ENCODE data around the gene NBPF20. TPM values are rescaled to one million over a fixed set of nuclear protein-coding genes. Genes with fewer than 3 reads are reported as not detected.
"Not testable (repeated sequence)": the region's sequence is repeated elsewhere in the genome, so short reads cannot be mapped to it uniquely, and the experiment has no call there.

Gene NBPF20
- total and polyA plus RNA-seq, 2 of the 8 experiments (the other 6 are each of a cell fraction or from before 2014, with no cell fraction given) = 0.37 to 0.42 TPM

- H3K27me3 ChIP-seq (replicated peaks in 1 of 4; ENCODE audit: control insufficient read depth in 3 of 4, extremely low read depth in 1 of 4, insufficient read depth in 3 of 4, low read length in 3 of 4); H4K20me1 ChIP-seq (replicated peaks in 1 of 2; ENCODE audit: control insufficient read depth in 1 of 2, insufficient read depth in 2 of 2, low read length in 2 of 2); H3K4me1 ChIP-seq (replicated peaks in 1 of 4; ENCODE audit: control insufficient read depth in 3 of 4, insufficient read depth in 4 of 4, low read length in 3 of 4); H2BK120ac ChIP-seq (replicated peaks; ENCODE audit: low read depth, low read length); H3K36me3 ChIP-seq (ENCODE audit: control insufficient read depth in 2 of 4, insufficient read depth in 4 of 4, low read length in 3 of 4); CTCF ChIA-PET (ENCODE audit: partially characterized antibody); H2AFZ ChIP-seq (ENCODE audit: low read length); POLR2A ChIA-PET (ENCODE audit: partially characterized antibody); H2BK15ac ChIP-seq (ENCODE audit: low read length); DNase-seq (ENCODE audit: low read depth in 1 of 2, low spot score in 2 of 2); H4K8ac ChIP-seq (ENCODE audit: extremely low read depth, insufficient read depth, low read length); H2BK20ac ChIP-seq (ENCODE audit: low read length); H2BK5ac ChIP-seq (ENCODE audit: low read depth, low read length); H3K56ac ChIP-seq (replicated peaks; ENCODE audit: insufficient read length, low read depth, low read length); H3K4ac ChIP-seq (replicated peaks; ENCODE audit: insufficient read length, low read depth, low read length); H3K27ac ChIP-seq (ENCODE audit: low read depth, low read length); H3K23me2 ChIP-seq (ENCODE audit: low read depth, low read length); H3K23ac ChIP-seq (ENCODE audit: insufficient read length); H4K91ac ChIP-seq (replicated peaks; ENCODE audit: insufficient read length, low read length); H2AK5ac ChIP-seq (ENCODE audit: low read depth, low read length); H3K18ac ChIP-seq (ENCODE audit: extremely low read depth, low read length); H2BK12ac ChIP-seq (ENCODE audit: low read depth, low read length); H3K79me1 ChIP-seq (ENCODE audit: low read depth, low read length); H3K9me3 ChIP-seq (ENCODE audit: insufficient read depth in 2 of 2, low read depth in 1 of 2, low read length in 1 of 2); H3K79me2 ChIP-seq (ENCODE audit: control insufficient read depth in 1 of 2, insufficient read depth in 2 of 2, low read length in 2 of 2); FAIRE-seq; H4K5ac ChIP-seq (ENCODE audit: insufficient read length, low read depth, low read length); H3K14ac ChIP-seq (ENCODE audit: insufficient read length); H3K9ac ChIP-seq (replicated peaks in 1 of 4; ENCODE audit: extremely low read depth in 1 of 4, low read depth in 3 of 4, low read length in 3 of 4): not testable (repeated sequence)
- Histone ChIP-seq H3K4me3 (ENCODE audit: extremely low read depth in 1 of 4, insufficient read depth in 2 of 4, low read depth in 3 of 4, low read length in 4 of 4) (peak overlapping the region; percentile 23 to 53 (median 33); a peak in 6 of 8 replicates), H3K4me2 (ENCODE audit: insufficient read depth in 1 of 2, low read depth in 2 of 2, low read length in 2 of 2) (peak overlapping the region in 1 of 2 experiments; percentile 33; a peak in 2 of 4 replicates)
- 2% methylated on average over 11 of the region's 13 CpGs; no CpG with 5 or more reads in 1 of the 2 experiments for WGBS, 2 experiments (ENCODE audit: extremely low coverage in 1 of 2, insufficient coverage in 1 of 2, insufficient read length in 1 of 2, insufficient replicate concordance in 2 of 2, low coverage in 1 of 2, low lambda C conversion rate in 2 of 2, missing lambda C conversion rate in 1 of 2)
Observed at GRCh38 chr1:145460048-145460447, 34.6 kb upstream of the NBPF20 start.

- H4K20me1 ChIP-seq (replicated peaks in 1 of 2; ENCODE audit: control insufficient read depth in 1 of 2, insufficient read depth in 2 of 2, low read length in 2 of 2); H3K36me3 ChIP-seq (ENCODE audit: control insufficient read depth in 2 of 4, insufficient read depth in 4 of 4, low read length in 3 of 4); H3K79me1 ChIP-seq (ENCODE audit: low read depth, low read length); H3K23me2 ChIP-seq (ENCODE audit: low read depth, low read length); H3K4me1 ChIP-seq (replicated peaks in 1 of 4; ENCODE audit: control insufficient read depth in 3 of 4, insufficient read depth in 4 of 4, low read length in 3 of 4); H3K4me2 ChIP-seq (ENCODE audit: insufficient read depth in 1 of 2, low read depth in 2 of 2, low read length in 2 of 2); H2BK15ac ChIP-seq (ENCODE audit: low read length); H2BK20ac ChIP-seq (ENCODE audit: low read length); FAIRE-seq; H3K9ac ChIP-seq (replicated peaks in 1 of 4; ENCODE audit: extremely low read depth in 1 of 4, low read depth in 3 of 4, low read length in 3 of 4); DNase-seq (ENCODE audit: low read depth in 1 of 2, low spot score in 2 of 2); H2AK5ac ChIP-seq (ENCODE audit: low read depth, low read length); H2BK5ac ChIP-seq (ENCODE audit: low read depth, low read length); H2BK12ac ChIP-seq (ENCODE audit: low read depth, low read length); H4K5ac ChIP-seq (ENCODE audit: insufficient read length, low read depth, low read length); H3K79me2 ChIP-seq (ENCODE audit: control insufficient read depth in 1 of 2, insufficient read depth in 2 of 2, low read length in 2 of 2); H4K8ac ChIP-seq (ENCODE audit: extremely low read depth, insufficient read depth, low read length); H3K23ac ChIP-seq (ENCODE audit: insufficient read length); POLR2A ChIA-PET (ENCODE audit: partially characterized antibody); H2AFZ ChIP-seq (ENCODE audit: low read length); H2BK120ac ChIP-seq (replicated peaks; ENCODE audit: low read depth, low read length); CTCF ChIA-PET (ENCODE audit: partially characterized antibody); H3K18ac ChIP-seq (ENCODE audit: extremely low read depth, low read length); H3K27ac ChIP-seq (ENCODE audit: low read depth, low read length); H4K91ac ChIP-seq (replicated peaks; ENCODE audit: insufficient read length, low read length); H3K14ac ChIP-seq (ENCODE audit: insufficient read length); H3K9me3 ChIP-seq (ENCODE audit: insufficient read depth in 2 of 2, low read depth in 1 of 2, low read length in 1 of 2); H3K4ac ChIP-seq (replicated peaks; ENCODE audit: insufficient read length, low read depth, low read length); H3K56ac ChIP-seq (replicated peaks; ENCODE audit: insufficient read length, low read depth, low read length): not testable (repeated sequence)
- no CpG with 5 or more reads among the region's 27 CpGs for WGBS, 2 experiments (ENCODE audit: extremely low coverage in 1 of 2, insufficient coverage in 1 of 2, insufficient read length in 1 of 2, insufficient replicate concordance in 2 of 2, low coverage in 1 of 2, low lambda C conversion rate in 2 of 2, missing lambda C conversion rate in 1 of 2)
- Histone ChIP-seq H3K4me3 (ENCODE audit: extremely low read depth in 1 of 4, insufficient read depth in 2 of 4, low read depth in 3 of 4, low read length in 4 of 4) (peak overlapping the region in 2 of 4 experiments; percentile 39 to 53; a peak in 3 of 8 replicates), H3K27me3 (replicated peaks in 1 of 4; ENCODE audit: control insufficient read depth in 3 of 4, extremely low read depth in 1 of 4, insufficient read depth in 3 of 4, low read length in 3 of 4) (peaks cover 2 to 13% (median 10%) of the 10 kb centered on the region in 4 experiments; a peak in 4 of 7 replicates)
Observed at GRCh38 chr1:145459591-145459990, 34.2 kb upstream of the NBPF20 start.
